Kidney capillary endothelial cell (primary cell): ENCODE measurements around the gene PLEKHA8.

Experiments
- DNase-seq: peaks from one replicate; pipeline ENCODE4 v3.0.0-alpha.2; 2018; ENCODE audit warnings: low spot score

The PLEKHA8 gene

DNA sequence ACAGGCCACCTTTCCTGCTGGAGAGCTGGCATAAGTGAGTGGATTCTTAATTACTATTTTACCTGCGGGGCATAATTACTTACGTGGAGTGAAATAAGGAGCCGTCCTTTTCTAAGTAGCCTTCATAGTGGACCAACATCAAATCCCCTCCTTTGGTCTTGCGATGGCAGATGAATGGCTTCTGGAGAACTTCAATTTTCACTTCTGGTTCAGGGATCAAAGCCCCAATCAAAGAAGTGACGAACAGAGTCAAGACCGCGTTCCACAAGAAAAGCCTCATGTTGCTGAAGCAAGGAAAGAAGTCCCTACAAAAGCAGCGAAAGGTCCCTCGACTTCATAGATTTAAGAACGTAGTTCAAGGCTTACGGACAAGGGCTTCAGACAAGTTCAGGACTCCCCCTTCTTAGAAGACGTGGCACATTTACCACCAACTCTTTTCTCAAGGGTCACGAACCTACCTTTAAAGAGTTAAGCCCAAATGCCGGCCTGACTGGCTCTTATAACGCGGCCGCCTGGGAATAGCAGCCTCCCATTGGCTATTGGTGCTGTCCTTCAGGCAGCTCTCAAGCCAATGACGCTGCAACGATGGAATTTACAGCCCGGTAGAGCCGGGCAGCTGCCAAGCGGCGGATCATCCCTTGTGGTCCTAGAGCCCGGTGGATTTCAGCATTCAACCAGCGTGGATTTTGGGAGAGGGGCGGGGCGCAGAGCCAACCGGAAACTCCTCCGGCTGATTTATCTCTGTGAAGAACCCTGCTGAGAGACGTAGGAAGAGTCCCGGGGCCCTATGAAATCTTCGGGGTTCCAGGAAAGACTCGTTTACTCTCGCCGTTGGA, 1.8 kb upstream of the PLEKHA8 start, which contains the start of gene FKBP14:
Gene FKBP14 (minus strand): TSS at position 474 of the 836 bp plus-strand sequence. CDS start 194 bp downstream, at position 280.
- DNase-seq, result peak; percentile 99

- DNase-seq, result peak; percentile 60
These were observed 1.2 kb upstream of the PLEKHA8 start for GRCh38 chr7:30027065-30027456.

- no peak for DNase-seq
These were observed 434 bp upstream of the PLEKHA8 start for GRCh38 chr7:30027740-30028215.

DNA sequence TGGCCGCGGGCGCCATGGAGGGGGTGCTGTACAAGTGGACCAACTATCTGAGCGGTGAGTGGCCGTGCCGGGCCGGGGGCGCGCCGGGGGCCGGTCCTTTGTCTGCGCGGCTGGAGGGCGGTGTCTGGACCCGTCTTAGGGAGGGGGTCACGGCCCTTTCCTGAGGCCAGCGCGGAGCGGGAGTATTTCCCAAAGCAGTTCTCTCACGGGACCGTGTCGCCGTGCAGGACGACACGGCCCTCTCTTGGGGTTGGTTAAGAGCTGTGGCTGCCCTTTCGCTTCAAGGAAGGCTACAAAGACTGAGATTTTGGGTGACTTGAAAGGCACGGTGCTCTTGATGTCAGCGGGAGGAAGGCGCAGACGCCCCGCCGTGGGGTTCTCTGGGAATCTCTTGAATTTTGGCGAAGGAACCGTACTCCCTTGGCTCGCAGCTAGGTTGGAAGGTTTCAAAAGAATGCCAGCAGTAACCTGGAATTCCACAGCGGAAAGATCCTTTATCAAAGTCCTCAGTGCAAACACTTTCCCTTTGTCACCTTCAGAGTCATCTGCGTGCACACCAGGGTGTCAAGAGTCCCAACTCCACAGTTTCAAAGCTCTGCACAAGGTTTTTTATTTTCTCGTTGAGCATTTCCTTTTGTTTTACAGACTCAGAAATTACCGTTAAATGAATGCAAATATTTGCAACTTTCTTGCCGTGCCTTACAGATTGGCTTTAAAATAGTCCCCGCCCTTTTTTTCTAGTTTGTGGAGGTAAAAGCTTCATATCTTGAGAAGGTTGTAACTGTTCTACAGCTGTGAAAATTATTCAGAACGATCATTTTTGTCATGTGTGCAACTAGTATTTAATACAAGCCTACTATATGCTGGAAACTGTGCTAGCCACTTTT, 780 bp downstream of the PLEKHA8 start:
- no peak for DNase-seq

- DNase-seq, result no peak
These were observed 1.5 kb downstream of the PLEKHA8 start for GRCh38 chr7:30029696-30030095.

DNA sequence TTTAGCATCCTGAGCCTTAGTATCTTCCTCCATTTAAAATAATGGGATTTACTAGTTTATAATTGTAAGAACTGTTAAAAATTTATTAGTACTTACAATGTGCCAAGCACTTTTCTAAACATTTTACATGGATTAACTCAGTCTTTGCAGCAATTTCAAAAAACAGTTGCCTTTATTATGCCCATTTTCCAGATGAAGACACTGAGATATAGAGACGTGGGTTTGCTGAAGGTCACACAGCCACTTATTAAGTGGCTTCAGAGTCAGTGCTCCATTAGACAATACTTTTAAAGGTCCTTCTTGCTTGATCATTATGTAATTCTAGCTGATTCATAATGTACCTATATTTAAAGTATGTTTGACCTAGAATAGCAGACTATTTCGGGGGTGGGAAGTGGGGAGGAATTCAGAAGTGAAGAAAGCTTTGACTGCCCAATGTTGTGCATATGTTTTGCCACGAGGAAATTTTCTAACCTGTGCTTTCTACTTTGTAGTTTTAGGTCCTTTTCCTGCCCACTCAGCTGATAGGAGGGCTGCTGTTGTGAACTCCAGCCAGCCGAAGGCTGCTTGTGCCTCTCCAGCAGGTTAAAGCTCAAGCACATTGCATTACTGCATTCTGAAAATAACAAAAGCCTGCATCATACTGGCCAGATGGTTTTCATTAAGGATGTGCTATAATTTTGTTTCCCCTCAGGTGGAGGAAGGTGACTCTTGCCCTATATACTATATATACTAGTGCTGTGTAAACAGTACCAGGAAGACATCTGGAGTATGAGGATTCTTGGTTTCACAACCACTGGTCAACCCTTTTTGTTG, 4.3 kb downstream of the PLEKHA8 start:
- no peak for DNase-seq

DNA sequence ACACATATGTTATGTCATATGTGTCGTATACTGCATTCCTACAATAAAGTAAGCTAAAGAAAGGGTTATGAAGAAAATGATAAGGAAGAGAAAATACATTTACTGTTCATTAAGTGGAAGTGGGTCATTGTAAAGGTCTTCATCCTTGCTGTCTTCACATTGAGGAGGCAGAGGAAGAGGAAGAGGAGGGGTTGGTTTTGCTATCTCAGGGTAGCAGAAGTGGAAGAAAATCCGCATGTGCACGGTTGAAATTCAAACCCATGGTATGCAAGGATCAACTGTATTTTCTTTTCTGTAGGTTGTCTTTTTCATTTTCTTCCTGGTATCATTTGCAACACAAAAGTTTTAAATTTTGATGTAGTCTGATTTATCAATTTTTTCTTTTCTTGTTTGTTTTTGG, 6.3 kb downstream of the PLEKHA8 start:
- no peak for DNase-seq

DNA sequence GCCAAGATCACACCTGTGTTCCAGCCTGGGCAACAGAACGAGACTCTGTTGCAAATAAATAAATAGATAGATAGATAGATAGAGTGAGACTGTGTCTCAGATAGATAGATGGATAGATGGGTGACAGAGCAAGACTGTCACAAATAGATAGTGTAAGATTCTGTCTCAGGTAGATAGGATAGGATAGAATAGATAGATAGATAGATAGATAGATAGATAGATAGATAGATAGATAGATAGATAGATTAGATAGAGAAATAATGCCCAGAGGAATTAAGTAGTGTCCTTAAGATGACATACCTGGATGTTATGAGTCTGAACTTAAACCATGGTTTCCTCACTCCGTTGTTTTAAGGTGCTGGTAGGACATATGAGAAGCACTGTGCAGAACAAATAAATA, 8.0 kb downstream of the PLEKHA8 start:
- DNase-seq, result no peak

DNA sequence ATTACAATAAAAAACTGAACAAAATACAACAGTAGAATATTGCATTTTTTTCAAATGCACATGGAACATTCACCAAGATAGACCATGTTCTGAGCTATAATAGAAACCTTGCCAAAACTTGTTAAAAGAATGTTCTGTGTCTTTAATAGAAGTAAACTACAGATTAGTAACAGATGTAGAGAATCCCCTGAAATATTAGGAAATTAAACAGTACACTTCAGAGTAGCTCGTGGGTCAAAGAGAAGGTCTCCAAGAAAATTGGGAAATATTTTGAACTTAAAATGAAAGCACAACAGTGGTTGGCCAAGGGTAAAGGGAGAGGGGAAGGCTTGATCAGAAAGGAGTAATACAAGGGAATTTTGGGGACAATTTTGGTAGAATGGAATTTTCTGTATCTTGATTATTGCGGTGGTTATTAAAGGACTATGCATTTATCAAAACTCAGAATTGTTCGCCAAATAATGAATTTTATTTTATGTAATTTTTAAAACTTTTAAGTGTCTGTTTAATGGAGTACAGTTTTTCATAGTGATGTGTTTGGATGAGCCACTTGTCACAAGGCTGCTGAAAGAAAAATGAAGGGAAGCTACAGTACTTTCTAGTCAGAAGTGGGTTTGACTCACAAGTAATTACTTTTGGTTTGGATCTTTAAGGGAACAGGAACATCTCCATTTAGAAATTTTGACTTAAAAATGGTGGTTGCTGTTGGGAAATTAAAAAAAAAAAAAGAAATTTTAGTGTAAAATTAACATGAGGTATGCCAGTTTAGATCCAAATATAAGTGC, 10.2 kb downstream of the PLEKHA8 start:
- DNase-seq, result no peak

DNA sequence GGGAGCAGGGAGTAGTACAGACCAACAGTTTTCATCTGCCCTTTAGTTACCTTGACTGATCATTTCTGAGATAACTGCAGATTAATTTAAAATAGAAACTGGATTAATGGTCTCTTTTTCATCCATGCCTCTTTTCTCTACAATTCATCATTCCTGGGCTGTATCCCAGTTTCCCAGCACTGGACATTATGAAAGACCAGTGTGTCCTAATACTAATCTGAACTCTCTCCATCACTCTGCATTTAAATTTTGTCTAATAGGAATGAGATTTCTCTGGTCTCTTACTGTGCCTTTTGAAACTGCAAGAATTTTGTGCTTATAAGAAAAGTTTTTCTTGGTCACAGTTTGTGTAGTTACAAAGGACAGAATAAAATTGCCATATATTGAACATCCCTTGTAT, 12.7 kb downstream of the PLEKHA8 start:
- DNase-seq, result no peak

GRCh38 chr7:30041526-30042269, 13.5 kb downstream of the PLEKHA8 start:
- DNase-seq, result no peak

GRCh38 chr7:30046127-30046770, 18.0 kb downstream of the PLEKHA8 start:
- DNase-seq, result no peak

DNA sequence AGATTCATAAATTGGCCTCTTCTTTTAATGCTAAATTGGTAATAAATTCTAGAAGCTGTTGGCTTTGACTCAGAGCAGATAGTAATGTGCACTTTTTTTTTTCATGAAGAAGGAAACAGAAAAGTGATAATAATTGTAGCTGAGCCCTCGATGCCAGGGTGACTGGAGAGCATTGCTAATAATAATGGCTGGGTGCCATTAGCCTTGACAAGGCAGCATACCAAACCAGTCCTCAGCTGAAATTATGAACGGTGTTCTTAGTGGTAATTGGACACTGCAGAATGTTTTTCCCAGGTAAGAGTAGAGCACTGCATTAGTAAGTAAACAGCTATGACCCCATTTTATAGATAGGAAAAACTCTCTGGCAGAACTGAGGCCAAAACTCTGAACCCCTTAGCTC, 18.9 kb downstream of the PLEKHA8 start:
- no peak for DNase-seq

- DNase-seq, result no peak
These were observed 20.4 kb downstream of the PLEKHA8 start for GRCh38 chr7:30048582-30048981.

- DNase-seq, result no peak
These were observed 21.0 kb downstream of the PLEKHA8 start for GRCh38 chr7:30049173-30049572.

GRCh38 chr7:30053068-30053467, 24.9 kb downstream of the PLEKHA8 start:
- DNase-seq, result no peak

DNA sequence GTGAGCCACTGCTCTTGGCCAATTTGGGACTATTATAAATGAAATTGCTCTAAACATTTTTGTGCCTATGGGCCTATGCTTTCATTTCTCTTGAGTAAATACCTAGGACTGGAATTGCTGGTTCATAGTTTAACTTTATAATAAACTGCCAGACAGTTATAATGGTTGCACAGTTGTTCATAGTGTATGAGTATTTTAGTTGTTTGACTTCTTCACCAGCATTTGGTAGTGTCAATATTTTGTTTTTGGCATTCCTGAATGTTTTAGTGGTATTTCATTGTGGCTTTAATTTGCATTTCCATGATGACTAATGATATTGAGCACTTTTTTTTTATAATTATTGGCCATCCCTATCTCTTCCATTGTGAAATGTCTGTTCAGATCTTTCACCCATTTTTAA, 29.5 kb downstream of the PLEKHA8 start:
- DNase-seq, result no peak

DNA sequence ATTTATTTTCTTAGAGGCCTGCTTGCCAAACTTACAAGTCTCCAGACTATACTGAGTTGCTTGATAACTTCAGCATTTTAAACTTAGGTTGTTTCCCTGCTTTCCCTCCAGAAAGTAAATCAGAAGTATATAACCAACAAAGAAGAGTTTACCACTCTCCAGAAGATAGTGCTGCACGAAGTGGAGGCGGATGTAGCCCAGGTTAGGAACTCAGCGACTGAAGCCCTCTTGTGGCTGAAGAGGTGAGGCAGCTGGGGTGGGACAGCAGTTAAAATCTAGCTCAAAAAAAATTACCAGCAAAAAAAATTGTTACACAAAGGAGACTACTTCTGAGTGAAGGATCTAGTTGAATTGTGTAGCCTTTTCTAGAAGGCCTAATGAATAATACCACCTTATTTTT, 33.6 kb downstream of the PLEKHA8 start:
- DNase-seq, result peak; percentile 24

GRCh38 chr7:30062587-30062986, 34.4 kb downstream of the PLEKHA8 start:
- peak; percentile 52 for DNase-seq

GRCh38 chr7:30065746-30066145, 37.5 kb downstream of the PLEKHA8 start:
- DNase-seq, result no peak
